Measurements from ENCODE around the gene POP4.

DNA sequence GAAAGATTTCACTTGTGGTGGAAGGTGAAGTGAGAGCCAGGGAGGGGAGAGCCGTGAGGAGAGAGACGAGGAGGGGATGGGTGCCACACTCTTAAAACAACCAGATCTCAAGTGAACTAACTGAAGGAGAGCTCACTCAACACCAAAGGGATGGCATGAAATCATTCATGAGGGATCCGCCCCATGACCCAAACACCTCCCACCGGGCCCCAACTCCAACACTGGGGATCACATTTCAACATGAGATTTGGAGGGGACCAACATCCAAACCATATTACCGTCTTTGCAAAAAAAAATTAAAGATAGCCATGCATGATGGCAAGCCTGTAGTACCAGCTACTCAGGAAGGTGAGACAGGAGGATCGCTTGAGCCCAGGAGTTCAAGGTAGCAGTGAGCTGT, 34.9 kb upstream of the POP4 start:
- TF ChIP-seq, protein P1, sequence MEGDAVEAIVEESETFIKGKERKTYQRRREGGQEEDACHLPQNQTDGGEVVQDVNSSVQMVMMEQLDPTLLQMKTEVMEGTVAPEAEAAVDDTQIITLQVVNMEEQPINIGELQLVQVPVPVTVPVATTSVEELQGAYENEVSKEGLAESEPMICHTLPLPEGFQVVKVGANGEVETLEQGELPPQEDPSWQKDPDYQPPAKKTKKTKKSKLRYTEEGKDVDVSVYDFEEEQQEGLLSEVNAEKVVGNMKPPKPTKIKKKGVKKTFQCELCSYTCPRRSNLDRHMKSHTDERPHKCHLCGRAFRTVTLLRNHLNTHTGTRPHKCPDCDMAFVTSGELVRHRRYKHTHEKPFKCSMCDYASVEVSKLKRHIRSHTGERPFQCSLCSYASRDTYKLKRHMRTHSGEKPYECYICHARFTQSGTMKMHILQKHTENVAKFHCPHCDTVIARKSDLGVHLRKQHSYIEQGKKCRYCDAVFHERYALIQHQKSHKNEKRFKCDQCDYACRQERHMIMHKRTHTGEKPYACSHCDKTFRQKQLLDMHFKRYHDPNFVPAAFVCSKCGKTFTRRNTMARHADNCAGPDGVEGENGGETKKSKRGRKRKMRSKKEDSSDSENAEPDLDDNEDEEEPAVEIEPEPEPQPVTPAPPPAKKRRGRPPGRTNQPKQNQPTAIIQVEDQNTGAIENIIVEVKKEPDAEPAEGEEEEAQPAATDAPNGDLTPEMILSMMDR (IDR thresholded peaks at IDR 0.05; ENCODE audit: low read length): no peak
- TF ChIP-seq EZH2 (IDR thresholded peaks at IDR 0.05; ENCODE audit: borderline replicate concordance, low read length): no peak
